GM12878 (cell line): ENCODE measurements around the gene GPR39. TPM values are rescaled to one million over a fixed set of nuclear protein-coding genes. Genes with fewer than 3 reads are reported as not detected.

Source experiments
- ATAC-seq: fragments of 200-7000 bp; cut with Tn5 transposase; 3 replicates; pipeline ENCODE4 v1.9.1; 2020; ENCODE audit warnings: mild to moderate bottlenecking, moderate library complexity
- BruUV-seq: library from RNA; stranded (reverse); fragments of 400-500 nt; replicated peaks from 2 replicates; lab custom pipeline; 2021; lab: Mats Ljungman, UMichigan
- CTCF ChIA-PET: fragments of 300-600 bp; sonication (Branson Sonifier 250); formaldehyde crosslinking; extraction: SDS; loops from one replicate; lab custom pipeline; 2021; ENCODE audit warnings: inconsistent platforms; lab: Yijun Ruan, JAX
- POLR2A ChIA-PET: fragments of 350-600 bp; formaldehyde crosslinking; extraction: SDS; loops from one replicate; lab custom pipeline; 2021; ENCODE audit warnings: inconsistent platforms; lab: Charles Lee
- RAD21 ChIA-PET: fragments of 300-600 bp; sonication (Branson Sonifier 250); formaldehyde crosslinking; loops from one replicate; lab custom pipeline; 2023; ENCODE audit warnings: antibody characterized with exemption; ENCODE audit not compliant: unreplicated experiment; lab: Charles Lee
- SMC1A ChIA-PET: fragments of 300-600 bp; sonication (Branson Sonifier 250); formaldehyde crosslinking; loops from one replicate; lab custom pipeline; 2023; ENCODE audit not compliant: unreplicated experiment, uncharacterized antibody; lab: Charles Lee
- DNase-seq: peaks from one replicate; pipeline ENCODE4 v3.0.0-alpha.2; 2011; ENCODE audit warnings: low read depth, low spot score
- FAIRE-seq: peaks from 3 replicates; lab custom pipeline; 2011; peaks lifted over from hg19 to GRCh38; lab: Jason Lieb, UNC
- H2AFZ ChIP-seq: 2 replicates; pipeline ENCODE4 v1.6.0; 2011; ENCODE audit warnings: low read depth, low read length, control low read depth; ENCODE audit not compliant: control insufficient read depth
- H3K27ac ChIP-seq: 2 replicates; pipeline ENCODE4 v1.5.1; 2011; ENCODE audit warnings: control low read depth; ENCODE audit not compliant: control insufficient read depth, insufficient read depth
- H3K27me3 ChIP-seq, 2 experiments: replicated peaks in 1 of 2; 2 replicates each; pipeline versions ENCODE4 v1.6.0 to v1.6.1; 2011; ENCODE audit warnings: low read length in 1 of 2; ENCODE audit not compliant: control insufficient read depth in 2 of 2, insufficient read depth in 2 of 2
- H3K36me3 ChIP-seq, 2 experiments: 2 replicates each; pipeline ENCODE4 v1.5.1; 2011; ENCODE audit warnings: low read length in 1 of 2; ENCODE audit not compliant: control insufficient read depth in 2 of 2, insufficient read depth in 2 of 2
- H3K4me1 ChIP-seq: 2 replicates; pipeline ENCODE4 v1.6.1; 2011; ENCODE audit warnings: mild to moderate bottlenecking, low read length, moderate library complexity, mixed read lengths; ENCODE audit not compliant: control insufficient read depth, insufficient read depth
- H3K4me2 ChIP-seq: 2 replicates; pipeline ENCODE4 v1.6.0; 2011; ENCODE audit warnings: control low read depth; ENCODE audit not compliant: control insufficient read depth, insufficient read depth
- H3K4me3 ChIP-seq: fragments of 200-600 bp; sonication (generic); 2 replicates; pipeline ENCODE4 v1.5.1; 2016
- H3K79me2 ChIP-seq: 2 replicates; pipeline ENCODE4 v1.6.0; 2011; ENCODE audit warnings: low read length; ENCODE audit not compliant: control insufficient read depth, insufficient read depth
- H3K9ac ChIP-seq: 2 replicates; pipeline ENCODE4 v1.8.0; 2011; ENCODE audit warnings: low read length, control low read depth, mixed read lengths; ENCODE audit not compliant: control insufficient read depth, insufficient read depth
- H3K9me3 ChIP-seq: replicated peaks from 3 replicates; pipeline ENCODE4 v1.5.1; 2011; ENCODE audit warnings: mild to moderate bottlenecking, low read length; ENCODE audit not compliant: control insufficient read depth, insufficient read depth
- H4K20me1 ChIP-seq: 2 replicates; pipeline ENCODE4 v1.6.0; 2011; ENCODE audit not compliant: control insufficient read depth, insufficient read depth
- CREM ChIP-seq: IDR thresholded peaks from 2 replicates; pipeline ENCODE4 v1.6.1; 2014; ENCODE audit warnings: antibody characterized with exemption, low read depth
- FOS ChIP-seq: IDR thresholded peaks from 3 replicates; pipeline ENCODE4 v1.6.1; 2011; ENCODE audit warnings: borderline replicate concordance; ENCODE audit not compliant: insufficient read length; ENCODE audit errors: extremely low read depth
- HDGF ChIP-seq: fragments of 450-650 bp; IDR thresholded peaks from 2 replicates; pipeline ENCODE4 v1.6.1; 2016; ENCODE audit warnings: antibody characterized with exemption
- MEF2A ChIP-seq: IDR thresholded peaks from 2 replicates; pipeline ENCODE4 v1.6.1; 2011; ENCODE audit warnings: low read depth, mild to moderate bottlenecking, low read length, moderate library complexity; ENCODE audit not compliant: insufficient read depth
- MTA3 ChIP-seq: IDR thresholded peaks from 2 replicates; pipeline ENCODE4 v1.6.1; 2012; ENCODE audit warnings: low read length, inconsistent platforms, borderline replicate concordance
- RB1 ChIP-seq: fragments of 450-650 bp; formaldehyde crosslinking; IDR thresholded peaks from 2 replicates; pipeline ENCODE4 v1.6.1; 2017; ENCODE audit warnings: mild to moderate bottlenecking, borderline replicate concordance
- RBBP5 ChIP-seq: fragments of 200-600 bp; sonication (generic); conservative IDR thresholded peaks from 2 replicates; pipeline ENCODE4 v1.6.1; 2016
- STAT3 ChIP-seq: IDR thresholded peaks from 2 replicates; pipeline ENCODE4 v1.6.1; 2011; ENCODE audit warnings: low read depth, low read length, improper control_type of control experiment
- SUPT20H ChIP-seq: IDR thresholded peaks from 2 replicates; pipeline ENCODE4 v1.6.1; 2011; ENCODE audit warnings: low read depth, mild to moderate bottlenecking, low read length, moderate library complexity, borderline replicate concordance; ENCODE audit not compliant: control insufficient read depth
- TAF1 ChIP-seq: IDR thresholded peaks from 2 replicates; pipeline ENCODE4 v1.6.1; 2011; ENCODE audit warnings: mild to moderate bottlenecking, low read depth, low read length, borderline replicate concordance
- TARDBP ChIP-seq: IDR thresholded peaks from 2 replicates; pipeline ENCODE4 v1.6.1; 2016; ENCODE audit warnings: borderline replicate concordance
- ZNF207 ChIP-seq: fragments of 450-650 bp; IDR thresholded peaks from 2 replicates; pipeline ENCODE4 v1.6.1; 2014; ENCODE audit warnings: antibody characterized with exemption, mild to moderate bottlenecking, borderline replicate concordance
- ZNF217 ChIP-seq: fragments of 450-650 bp; IDR thresholded peaks from 2 replicates; pipeline ENCODE4 v1.6.1; 2017; ENCODE audit warnings: antibody characterized with exemption, mild to moderate bottlenecking
- WGBS: methylation state at CpG from one replicate; pipeline ENCODE4 v1.1.6; 2016; ENCODE audit warnings: low lambda C conversion rate; ENCODE audit not compliant: insufficient replicate concordance, insufficient coverage; ENCODE audit errors: missing lambda C conversion rate; 5-methylcytosine and 5-hydroxymethylcytosine counted together
- in situ Hi-C: fragments of 300-500 bp; cut with MboI; formaldehyde crosslinking; loops from 9 replicates; pipeline ENCODE4 v1.14.3; 2018; ENCODE audit warnings: mixed read lengths
- intact Hi-C: fragments of 100-400 bp; cut with micrococcal nuclease; formaldehyde crosslinking; loops from one replicate; pipeline ENCODE4 v1.14.2; 2022; ENCODE audit not compliant: unreplicated experiment
- polyA plus RNA-seq, 11 experiments: library from polyadenylated mRNA; depleted of rRNA in 4 of 11; unstranded in 6 of 11; stranded (reverse) in 5 of 11; fragments of >200 nt; fragmentation: Nextera tagmentation in 4 of 11; fragmentation: Illumina TruSeq in 1 of 11; extraction: Ambion mirVana in 4 of 11; extraction: Trizol in 1 of 11; gene quantifications; 1 replicate in 1 of 11; 2 replicates in 10 of 11; pipeline versions ENCODE4 v1.2.1 to v1.2.3, GENCODE V29; 2011 to 2016; ENCODE audit warnings: inconsistent platforms in 2 of 11, missing spikeins in 2 of 11, low read depth in 1 of 11
- total RNA-seq, 4 experiments: library from RNA; depleted of rRNA in 3 of 4; stranded (reverse); fragments of >200 nt in 3 of 4; fragmentation: Illumina TruSeq in 1 of 4; extraction: Trizol in 1 of 4; gene quantifications; 2 replicates each; pipeline versions ENCODE4 v1.2.1 to v1.2.3, GENCODE V29; 2013 to 2021
- TF ChIP-seq, protein P1 (sequence below): fragments of 450-650 bp; IDR thresholded peaks from 2 replicates; pipeline ENCODE4 v1.6.1; 2016; ENCODE audit warnings: mild to moderate bottlenecking
- TF ChIP-seq, protein P2 (sequence below): fragments of 450-650 bp; IDR thresholded peaks from 2 replicates; pipeline ENCODE4 v1.6.1; 2017; ENCODE audit warnings: mild to moderate bottlenecking

Gene GPR39
- total and polyA plus RNA-seq, 10 of the 15 experiments (the other 5 are each of a cell fraction or from before 2014, with no cell fraction given), result 0.05 to 0.23 TPM; not detected in 8

DNA sequence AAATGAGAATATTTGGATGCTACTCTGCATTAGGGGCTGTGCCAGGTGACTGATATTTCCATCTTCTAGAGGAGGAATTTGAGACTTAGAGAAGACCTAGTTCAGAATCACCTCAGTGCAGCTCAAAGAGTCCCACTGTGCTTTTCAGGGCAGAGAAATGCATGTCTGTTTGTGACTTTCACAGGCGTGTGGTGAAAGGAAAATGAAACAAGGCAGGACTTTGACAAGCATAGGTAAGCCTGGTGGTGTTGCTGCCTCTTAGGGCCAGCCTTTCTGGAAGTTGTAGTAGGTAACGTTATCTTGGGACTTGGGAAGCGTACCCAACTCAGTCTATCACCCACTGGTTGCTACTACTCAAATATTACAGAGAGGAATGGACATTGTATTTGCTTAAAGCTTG lies 2.6 kb downstream of the GPR39 start:
- in situ Hi-C loops, result no loop called here
- H3K4me1 ChIP-seq, result no peaks in the 10 kb centered on the region

DNA sequence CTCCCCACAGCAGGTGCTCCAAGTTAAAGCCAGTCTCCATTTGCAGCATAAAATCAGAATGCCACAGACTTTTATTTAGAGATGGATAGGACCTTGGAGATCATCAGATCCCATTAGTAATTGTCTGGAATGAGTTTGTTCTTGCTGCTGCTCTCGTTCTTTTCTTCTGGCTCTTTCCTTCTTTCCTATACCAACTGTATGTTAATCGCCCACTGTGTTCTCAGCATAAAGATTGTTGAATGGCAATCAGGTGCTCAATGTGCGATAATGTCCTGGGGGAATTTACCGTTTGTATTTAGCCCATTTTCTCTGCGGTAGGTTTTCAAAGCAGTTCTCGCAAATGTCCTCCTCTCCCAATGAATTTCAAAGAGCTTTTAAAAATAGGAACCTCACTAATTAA lies 3.3 kb downstream of the GPR39 start:
- no peak for ATAC-seq
- ChIA-PET SMC1A (no interaction called here), POLR2A (no interaction called here), CTCF (no interaction called here), RAD21 (no interaction called here)
- Histone ChIP-seq H3K79me2 (no peaks in the 10 kb centered on the region), H3K9me3 (no peaks in the 10 kb centered on the region; the same call in 2 of the 3 replicates), H3K36me3 (no peaks in the 10 kb centered on the region), H3K27me3 (peaks cover 0 to 1% of the 10 kb centered on the region in 2 experiments; a peak in 1 of 4 replicates), H3K4me3 (no peak overlapping the region), H3K4me2 (no peak overlapping the region), H3K27ac (no peak overlapping the region), H4K20me1 (no peaks in the 10 kb centered on the region), H2AFZ (no peak overlapping the region), H3K9ac (no peak overlapping the region), H3K4me1 (no peaks in the 10 kb centered on the region)
- no peak for DNase-seq
- no TSS peak for BruUV-seq
- intact Hi-C loops (no loop called here), in situ Hi-C loops (no loop called here)
- WGBS, result 56% methylated on average over 5 of the region's 6 CpGs
- no peak for FAIRE-seq
- TF ChIP-seq, protein P1, sequence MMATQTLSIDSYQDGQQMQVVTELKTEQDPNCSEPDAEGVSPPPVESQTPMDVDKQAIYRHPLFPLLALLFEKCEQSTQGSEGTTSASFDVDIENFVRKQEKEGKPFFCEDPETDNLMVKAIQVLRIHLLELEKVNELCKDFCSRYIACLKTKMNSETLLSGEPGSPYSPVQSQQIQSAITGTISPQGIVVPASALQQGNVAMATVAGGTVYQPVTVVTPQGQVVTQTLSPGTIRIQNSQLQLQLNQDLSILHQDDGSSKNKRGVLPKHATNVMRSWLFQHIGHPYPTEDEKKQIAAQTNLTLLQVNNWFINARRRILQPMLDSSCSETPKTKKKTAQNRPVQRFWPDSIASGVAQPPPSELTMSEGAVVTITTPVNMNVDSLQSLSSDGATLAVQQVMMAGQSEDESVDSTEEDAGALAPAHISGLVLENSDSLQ, result no peak
- TF ChIP-seq CREM (no peak), TARDBP (no peak), RBBP5 (no peak), ZNF207 (no peak), HDGF (no peak), MTA3 (no peak), MEF2A (no peak), SUPT20H (no peak)
- TF ChIP-seq, protein P2, sequence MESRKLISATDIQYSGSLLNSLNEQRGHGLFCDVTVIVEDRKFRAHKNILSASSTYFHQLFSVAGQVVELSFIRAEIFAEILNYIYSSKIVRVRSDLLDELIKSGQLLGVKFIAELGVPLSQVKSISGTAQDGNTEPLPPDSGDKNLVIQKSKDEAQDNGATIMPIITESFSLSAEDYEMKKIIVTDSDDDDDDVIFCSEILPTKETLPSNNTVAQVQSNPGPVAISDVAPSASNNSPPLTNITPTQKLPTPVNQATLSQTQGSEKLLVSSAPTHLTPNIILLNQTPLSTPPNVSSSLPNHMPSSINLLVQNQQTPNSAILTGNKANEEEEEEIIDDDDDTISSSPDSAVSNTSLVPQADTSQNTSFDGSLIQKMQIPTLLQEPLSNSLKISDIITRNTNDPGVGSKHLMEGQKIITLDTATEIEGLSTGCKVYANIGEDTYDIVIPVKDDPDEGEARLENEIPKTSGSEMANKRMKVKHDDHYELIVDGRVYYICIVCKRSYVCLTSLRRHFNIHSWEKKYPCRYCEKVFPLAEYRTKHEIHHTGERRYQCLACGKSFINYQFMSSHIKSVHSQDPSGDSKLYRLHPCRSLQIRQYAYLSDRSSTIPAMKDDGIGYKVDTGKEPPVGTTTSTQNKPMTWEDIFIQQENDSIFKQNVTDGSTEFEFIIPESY, result no peak

More for the DNA sequence above, 2.6 kb downstream of the GPR39 start:
- intact Hi-C loops, result no loop called here
- BruUV-seq, result no TSS peak
- H4K20me1 ChIP-seq, result no peaks in the 10 kb centered on the region
- TF ChIP-seq FOS (no peak), RB1 (no peak), TAF1 (no peak), STAT3 (no peak), ZNF217 (no peak)
- RAD21 ChIA-PET, result no interaction called here
- no peak overlapping the region for H3K4me3 ChIP-seq
- peaks cover 0 to 1% of the 10 kb centered on the region in 2 experiments; a peak in 1 of 4 replicates for H3K27me3 ChIP-seq
- no peak for DNase-seq
- no peak overlapping the region for H3K27ac ChIP-seq
- no peak overlapping the region for H3K4me2 ChIP-seq
- H3K79me2 ChIP-seq, result no peaks in the 10 kb centered on the region
- H3K36me3 ChIP-seq, result no peaks in the 10 kb centered on the region
- H3K9me3 ChIP-seq, result no peaks in the 10 kb centered on the region; the same call in 2 of the 3 replicates
- H2AFZ ChIP-seq, result no peak overlapping the region
- 0% methylated on average over 3 of the region's 3 CpGs for WGBS
- no peak for FAIRE-seq
- no peak for ATAC-seq
- POLR2A ChIA-PET, result no interaction called here
- H3K9ac ChIP-seq, result no peak overlapping the region
- CTCF ChIA-PET, result no interaction called here
- SMC1A ChIA-PET, result no interaction called here
